OCI-LY1 (cell line): ENCODE measurements around the gene VAV2.

ENCODE experiments used
- CTCF ChIP-seq: fragments of 200-600 bp; sonication (generic), shearing (Covaris generic); IDR thresholded peaks from 2 replicates; pipeline ENCODE4 v1.5.1; 2017; ENCODE audit warnings: mild to moderate bottlenecking, antibody characterized with exemption, low read length, moderate library complexity, mixed read lengths
- EZH2 ChIP-seq: fragments of 200-600 bp; sonication (generic), shearing (Covaris generic); IDR thresholded peaks from 2 replicates; pipeline ENCODE4 v1.8.0; 2017; ENCODE audit warnings: borderline replicate concordance, mixed run types, mild to moderate bottlenecking, antibody characterized with exemption, low read length, moderate library complexity, mixed read lengths

GRCh38 chr9:133843250-133843649 lies 148.9 kb downstream of the VAV2 start:
- TF ChIP-seq CTCF = no peak
- TF ChIP-seq EZH2 = no peak
